HG03196 (cell line): ENCODE measurements around the gene ARHGEF7.
"Not testable (repeated sequence)": the region's sequence is repeated elsewhere in the genome, so short reads cannot be mapped to it uniquely, and the experiment has no call there.

Source experiments
- ATAC-seq: cut with Tn5 transposase; IDR thresholded peaks from one replicate; pipeline ENCODE4 v1.9.1; 2021; ENCODE audit not compliant: unreplicated experiment

The ARHGEF7 gene, protein sequence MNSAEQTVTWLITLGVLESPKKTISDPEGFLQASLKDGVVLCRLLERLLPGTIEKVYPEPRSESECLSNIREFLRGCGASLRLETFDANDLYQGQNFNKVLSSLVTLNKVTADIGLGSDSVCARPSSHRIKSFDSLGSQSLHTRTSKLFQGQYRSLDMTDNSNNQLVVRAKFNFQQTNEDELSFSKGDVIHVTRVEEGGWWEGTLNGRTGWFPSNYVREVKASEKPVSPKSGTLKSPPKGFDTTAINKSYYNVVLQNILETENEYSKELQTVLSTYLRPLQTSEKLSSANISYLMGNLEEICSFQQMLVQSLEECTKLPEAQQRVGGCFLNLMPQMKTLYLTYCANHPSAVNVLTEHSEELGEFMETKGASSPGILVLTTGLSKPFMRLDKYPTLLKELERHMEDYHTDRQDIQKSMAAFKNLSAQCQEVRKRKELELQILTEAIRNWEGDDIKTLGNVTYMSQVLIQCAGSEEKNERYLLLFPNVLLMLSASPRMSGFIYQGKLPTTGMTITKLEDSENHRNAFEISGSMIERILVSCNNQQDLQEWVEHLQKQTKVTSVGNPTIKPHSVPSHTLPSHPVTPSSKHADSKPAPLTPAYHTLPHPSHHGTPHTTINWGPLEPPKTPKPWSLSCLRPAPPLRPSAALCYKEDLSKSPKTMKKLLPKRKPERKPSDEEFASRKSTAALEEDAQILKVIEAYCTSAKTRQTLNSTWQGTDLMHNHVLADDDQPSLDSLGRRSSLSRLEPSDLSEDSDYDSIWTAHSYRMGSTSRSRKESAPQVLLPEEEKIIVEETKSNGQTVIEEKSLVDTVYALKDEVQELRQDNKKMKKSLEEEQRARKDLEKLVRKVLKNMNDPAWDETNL

GRCh38 chr13:111115061-111115964, at the start of gene ARHGEF7:
Gene ARHGEF7, plus strand, starts transcription at chr13:111115310. Its CDS starts 217 bp downstream, at chr13:111115527.
- ATAC-seq: no peak

GRCh38 chr13:111065698-111066097, 49.4 kb upstream of the ARHGEF7 start:
- ATAC-seq: no peak

- no peak for ATAC-seq
These were observed 48.6 kb upstream of the ARHGEF7 start for GRCh38 chr13:111066544-111066943.

DNA sequence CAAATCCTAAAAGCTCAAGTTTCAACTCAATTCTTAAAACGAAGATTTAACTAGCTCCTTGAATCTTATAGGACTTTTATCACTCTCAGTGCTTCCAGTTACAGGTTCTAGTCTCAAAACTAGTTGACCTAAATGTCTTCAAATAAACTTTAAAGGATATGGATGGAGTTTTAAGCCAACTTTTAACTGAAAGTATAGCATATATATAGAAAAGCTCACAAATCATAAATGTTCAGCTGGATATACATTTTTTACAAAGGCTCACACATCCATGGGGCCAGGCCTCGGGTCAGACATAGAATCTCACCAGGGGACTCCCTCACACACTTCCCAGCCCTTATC, 47.1 kb upstream of the ARHGEF7 start:
- ATAC-seq: no peak

DNA sequence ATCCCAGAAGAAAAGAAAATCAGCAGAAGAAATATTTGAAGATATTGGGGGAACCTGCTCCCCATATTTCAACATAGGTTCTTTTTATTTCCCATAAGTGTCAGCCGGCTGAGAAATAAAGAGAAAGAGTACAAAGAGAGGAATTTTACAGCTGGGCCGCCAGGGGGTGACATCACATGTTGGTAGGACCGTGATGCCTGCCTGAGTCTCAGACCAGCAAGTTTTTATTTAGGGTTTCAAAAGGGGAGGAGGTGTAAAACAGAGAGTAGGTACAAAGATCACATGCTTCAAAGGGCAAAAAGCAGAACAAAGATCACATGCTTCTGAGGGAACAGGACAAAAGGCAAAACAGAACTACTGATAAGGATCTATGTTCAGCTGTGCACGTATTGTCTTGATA, 44.0 kb upstream of the ARHGEF7 start:
- ATAC-seq: not testable (repeated sequence)

- ATAC-seq: not testable (repeated sequence)
These were observed 43.6 kb upstream of the ARHGEF7 start for GRCh38 chr13:111071526-111071925.

DNA sequence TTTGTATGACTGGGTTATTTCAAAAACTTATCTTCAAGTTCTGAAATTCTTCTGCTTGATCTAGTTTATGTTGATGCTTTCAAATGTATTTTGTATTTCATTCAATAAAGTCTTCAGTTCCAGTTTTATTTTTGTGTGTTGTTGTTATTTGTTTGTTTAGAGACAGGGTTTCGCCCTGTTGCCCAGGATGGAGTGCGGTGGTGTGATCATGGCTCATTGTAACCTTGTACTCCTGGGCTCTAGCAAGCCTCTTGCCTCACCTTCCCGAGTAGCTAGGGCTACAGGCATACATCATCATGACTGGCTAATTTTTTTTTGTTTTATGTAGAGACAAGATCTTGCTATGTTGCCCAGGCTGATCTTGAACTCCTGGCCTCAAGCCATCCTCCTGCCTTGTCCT, 40.3 kb upstream of the ARHGEF7 start:
- ATAC-seq: no peak

DNA sequence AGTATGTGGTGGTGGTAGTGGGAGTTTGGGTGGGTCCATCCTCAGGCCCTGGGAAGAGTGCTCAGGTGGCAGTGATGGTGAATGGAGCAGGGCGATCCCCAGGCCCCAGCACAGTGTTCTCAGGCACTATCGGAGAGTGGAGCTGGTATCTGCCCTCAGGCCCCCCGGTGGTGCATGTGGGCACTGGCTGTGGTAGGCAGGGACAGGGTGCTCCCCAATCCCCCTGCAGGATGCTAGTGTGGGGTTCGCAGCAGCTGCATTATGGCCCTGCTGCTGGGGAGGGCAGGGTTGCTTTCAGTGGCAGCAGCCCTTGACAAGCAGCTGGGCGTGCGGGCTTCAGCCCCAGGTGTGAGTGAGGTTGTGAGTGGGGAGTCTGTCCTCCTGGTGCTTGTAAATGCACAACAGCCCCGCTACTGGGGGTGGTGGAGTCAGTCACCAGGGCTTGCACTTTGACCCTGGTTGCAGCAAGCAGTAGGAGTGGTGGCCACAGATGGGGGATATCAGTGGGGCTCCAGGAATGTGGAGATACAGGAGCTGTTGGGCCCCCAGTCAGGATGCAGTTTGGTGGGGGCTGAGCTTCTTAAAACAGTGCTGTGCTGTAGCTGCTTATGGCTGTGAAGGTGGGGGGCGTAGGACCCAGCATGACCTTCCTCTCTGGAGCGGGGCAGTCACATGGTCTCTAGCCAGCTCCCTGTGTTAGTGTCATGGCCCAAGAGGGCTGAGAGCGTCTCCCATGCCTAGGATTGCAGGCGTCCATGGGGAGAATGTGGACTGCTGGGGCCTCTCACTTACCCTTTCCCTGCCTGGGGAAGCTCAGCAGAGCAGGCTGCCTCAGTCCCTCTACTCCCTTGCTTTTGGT, 38.7 kb upstream of the ARHGEF7 start:
- no peak for ATAC-seq

- no peak for ATAC-seq
These were observed 35.7 kb upstream of the ARHGEF7 start for GRCh38 chr13:111079375-111079774.

- no peak for ATAC-seq
These were observed 34.5 kb upstream of the ARHGEF7 start for GRCh38 chr13:111080642-111081041.

DNA sequence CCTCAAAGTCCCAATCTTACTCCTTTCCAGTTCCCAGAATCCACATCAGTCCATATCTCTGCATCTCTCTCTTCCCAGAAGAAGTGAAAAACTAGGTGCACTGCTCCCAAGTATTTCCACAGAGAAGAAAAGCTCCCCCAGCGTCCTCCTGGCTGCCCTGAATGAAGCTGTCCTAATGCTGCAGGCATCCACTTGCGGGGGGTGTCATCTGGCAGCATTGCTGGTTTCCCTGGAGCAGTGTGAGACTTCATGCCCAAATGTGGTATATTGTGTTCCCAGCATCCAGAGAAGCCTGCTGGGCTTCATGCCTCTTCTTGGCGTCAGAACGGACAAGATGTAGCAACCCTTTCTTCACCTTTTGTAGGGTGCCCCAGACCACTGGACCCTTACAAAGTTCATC, 32.9 kb upstream of the ARHGEF7 start:
- no peak for ATAC-seq

GRCh38 chr13:111082769-111083168, 32.3 kb upstream of the ARHGEF7 start:
- ATAC-seq: not testable (repeated sequence)

GRCh38 chr13:111083693-111084092, 31.4 kb upstream of the ARHGEF7 start:
- not testable (repeated sequence) for ATAC-seq

DNA sequence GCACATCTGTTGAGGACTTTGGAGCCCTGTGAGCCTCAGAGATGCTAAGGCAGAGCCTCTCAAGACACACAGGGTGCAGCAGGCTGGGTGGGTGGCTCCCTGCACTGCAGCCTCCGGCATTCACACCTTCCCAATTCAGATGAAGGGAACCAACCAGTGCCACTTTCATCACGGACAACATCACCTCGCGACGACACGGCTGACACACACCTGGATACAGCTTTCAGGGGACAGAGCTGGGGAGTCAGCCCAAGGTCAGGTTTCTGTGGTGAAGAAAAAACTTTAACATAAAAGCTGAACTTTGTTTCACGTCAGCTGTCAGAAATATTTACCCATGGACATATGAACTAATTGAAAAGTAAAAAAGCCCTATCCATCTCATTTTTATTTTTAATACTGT, 24.9 kb upstream of the ARHGEF7 start:
- ATAC-seq: no peak

DNA sequence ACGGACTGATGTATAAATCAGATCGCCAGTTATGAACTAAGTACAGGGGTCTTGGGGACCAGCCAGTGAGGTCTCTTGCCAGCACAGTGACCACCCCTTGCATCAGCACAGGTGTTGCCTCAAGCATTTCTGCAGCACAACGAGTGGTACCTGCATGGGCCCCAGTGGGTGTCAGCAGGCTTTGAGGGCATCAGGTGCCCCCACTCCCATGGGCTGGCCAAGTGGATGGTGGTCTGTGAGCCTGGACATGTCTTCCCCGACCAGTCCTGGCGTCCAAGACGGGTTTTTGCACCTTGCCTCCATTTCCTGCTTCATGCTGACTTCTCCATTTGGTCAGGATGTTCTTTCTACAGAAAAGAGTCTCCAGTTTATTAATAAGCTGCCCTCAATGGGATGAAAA, 22.4 kb upstream of the ARHGEF7 start:
- no peak for ATAC-seq

- no peak for ATAC-seq
These were observed 22.0 kb upstream of the ARHGEF7 start for GRCh38 chr13:111093136-111093535.

GRCh38 chr13:111093634-111094033, 21.5 kb upstream of the ARHGEF7 start:
- ATAC-seq: no peak

- ATAC-seq: no peak
These were observed 19.9 kb upstream of the ARHGEF7 start for GRCh38 chr13:111095031-111095840.

DNA sequence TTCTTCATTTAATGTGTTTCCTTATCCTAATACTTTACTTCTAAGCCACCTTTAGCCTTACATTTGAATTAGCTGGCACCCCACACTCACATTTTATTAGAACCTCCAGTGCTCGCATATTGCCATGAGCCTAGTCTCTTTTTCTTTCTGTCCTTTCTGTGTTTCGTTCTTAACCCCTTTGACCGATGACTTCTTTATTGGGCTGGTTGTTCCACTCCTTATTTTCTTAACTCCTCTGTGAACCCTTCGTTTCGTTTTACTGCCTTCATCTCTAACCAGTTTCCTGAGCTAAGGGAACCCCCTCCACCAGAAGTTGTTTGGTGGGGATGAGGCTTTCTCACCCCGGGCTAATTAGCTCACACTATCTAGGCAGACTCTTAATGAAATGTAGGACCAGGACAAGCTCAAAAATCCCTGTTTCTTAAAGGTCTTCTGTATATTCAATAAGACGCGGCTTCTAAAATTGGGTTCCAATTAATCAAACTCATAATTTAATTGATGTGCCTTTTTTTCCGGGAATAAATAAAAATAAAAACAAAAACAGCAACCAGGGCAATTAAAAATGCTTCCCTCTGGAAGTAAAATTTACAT, 19.1 kb upstream of the ARHGEF7 start:
- no peak for ATAC-seq
